Smooth muscle cell (in vitro differentiated cells): ENCODE measurements around the gene HLCS. TPM values are rescaled to one million over a fixed set of nuclear protein-coding genes. Genes with fewer than 3 reads are reported as not detected.

Experiments
- DNase-seq: peaks from one replicate; lab custom pipeline; 2025; ENCODE audit not compliant: unreplicated experiment; lab: John Stamatoyannopoulos, UW
- H2AFZ ChIP-seq: fragments of 200-600 bp; sonication (generic); 2 replicates; pipeline ENCODE4 v1.6.0; 2016; ENCODE audit warnings: antibody characterized with exemption, low read depth, mild to moderate bottlenecking
- H3F3A ChIP-seq: fragments of 200-600 bp; sonication (generic); 2 replicates; pipeline ENCODE4 v1.6.0; 2017; ENCODE audit warnings: antibody characterized with exemption, low read depth
- H3K27ac ChIP-seq: fragments of 200-600 bp; sonication (generic); 2 replicates; pipeline ENCODE4 v1.5.1; 2016; ENCODE audit warnings: low read depth, mild to moderate bottlenecking
- H3K27me3 ChIP-seq: fragments of 200-600 bp; sonication (generic); 2 replicates; pipeline ENCODE4 v1.6.1; 2016; ENCODE audit warnings: low read depth, mild to moderate bottlenecking
- H3K36me3 ChIP-seq: fragments of 200-600 bp; sonication (generic); 2 replicates; pipeline ENCODE4 v1.5.1; 2016; ENCODE audit warnings: low read depth
- H3K4me1 ChIP-seq: fragments of 200-600 bp; sonication (generic); 2 replicates; pipeline ENCODE4 v1.5.1; 2016; ENCODE audit warnings: low read depth
- H3K4me2 ChIP-seq: fragments of 200-600 bp; sonication (generic); 2 replicates; pipeline ENCODE4 v1.6.0; 2016; ENCODE audit warnings: mild to moderate bottlenecking
- H3K4me3 ChIP-seq: fragments of 200-600 bp; sonication (generic); 2 replicates; pipeline ENCODE4 v1.5.1; 2016; ENCODE audit warnings: mild to moderate bottlenecking
- H3K79me2 ChIP-seq: fragments of 200-600 bp; sonication (generic); 2 replicates; pipeline ENCODE4 v1.6.0; 2016; ENCODE audit warnings: low read depth, mild to moderate bottlenecking
- H3K9ac ChIP-seq: fragments of 200-600 bp; sonication (generic); 2 replicates; pipeline ENCODE4 v1.6.0; 2016; ENCODE audit warnings: low read depth
- H3K9me3 ChIP-seq: fragments of 200-600 bp; sonication (generic); replicated peaks from 2 replicates; pipeline ENCODE4 v1.5.1; 2016; ENCODE audit warnings: low read depth
- H4K20me1 ChIP-seq: fragments of 200-600 bp; sonication (generic); 2 replicates; pipeline ENCODE4 v1.6.0; 2016; ENCODE audit warnings: low read depth
- WGBS: methylation state at CpG from one replicate; pipeline ENCODE4 v1.1.7; 2016; ENCODE audit warnings: low lambda C conversion rate; 5-methylcytosine and 5-hydroxymethylcytosine counted together
- polyA plus RNA-seq: library from polyadenylated mRNA; unstranded; fragments of >200 nt; fragmentation: Nextera tagmentation; extraction: Ambion mirVana; gene quantifications from 2 replicates; pipeline ENCODE4 v1.2.1, GENCODE V29; 2016
- total RNA-seq: library from RNA; depleted of rRNA; stranded (reverse); fragments of >200 nt; gene quantifications from 2 replicates; pipeline ENCODE4 v1.2.3, GENCODE V29; 2014
- TF ChIP-seq, protein P1 (sequence below): fragments of 200-600 bp; sonication (generic); IDR thresholded peaks from 2 replicates; pipeline ENCODE4 v1.5.1; 2017; ENCODE audit warnings: borderline replicate concordance, mild to moderate bottlenecking, antibody characterized with exemption; ENCODE audit not compliant: insufficient read depth, poor library complexity, severe bottlenecking

Gene HLCS
- total and polyA plus RNA-seq, 2 experiments from 2014 or later, result 7.5 to 20.6 TPM

DNA sequence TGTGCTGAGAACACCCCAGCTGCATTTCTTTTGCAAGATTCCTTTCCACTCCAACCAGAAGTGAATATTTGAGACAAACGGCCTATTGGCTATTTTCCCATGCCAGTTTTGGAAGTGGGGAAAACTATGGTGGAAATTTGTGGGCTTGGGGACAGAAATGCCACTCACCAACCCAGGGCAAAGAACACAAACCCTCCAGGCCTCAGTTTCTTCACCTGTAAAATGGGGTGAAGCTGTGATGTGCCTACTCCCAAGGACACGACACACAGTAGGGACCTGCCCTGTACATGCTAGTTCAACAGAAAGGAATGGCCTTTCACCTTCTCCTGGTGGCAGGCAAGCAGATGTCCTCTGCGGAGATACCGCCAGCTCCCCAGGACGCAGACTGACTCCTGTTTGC lies 221.0 kb downstream of the HLCS start:
- no peak overlapping the region for H3K9ac ChIP-seq
- no peaks in the 10 kb centered on the region for H4K20me1 ChIP-seq
- peaks cover 30% of the 10 kb centered on the region for H3K27me3 ChIP-seq
- no peak overlapping the region for H3K4me2 ChIP-seq
- H3K27ac ChIP-seq, result no peak overlapping the region
- no peaks in the 10 kb centered on the region for H3K36me3 ChIP-seq
- WGBS, result 96% methylated on average over 5 of the region's 5 CpGs
- H3K9me3 ChIP-seq, result no peaks in the 10 kb centered on the region
- TF ChIP-seq, protein P1, sequence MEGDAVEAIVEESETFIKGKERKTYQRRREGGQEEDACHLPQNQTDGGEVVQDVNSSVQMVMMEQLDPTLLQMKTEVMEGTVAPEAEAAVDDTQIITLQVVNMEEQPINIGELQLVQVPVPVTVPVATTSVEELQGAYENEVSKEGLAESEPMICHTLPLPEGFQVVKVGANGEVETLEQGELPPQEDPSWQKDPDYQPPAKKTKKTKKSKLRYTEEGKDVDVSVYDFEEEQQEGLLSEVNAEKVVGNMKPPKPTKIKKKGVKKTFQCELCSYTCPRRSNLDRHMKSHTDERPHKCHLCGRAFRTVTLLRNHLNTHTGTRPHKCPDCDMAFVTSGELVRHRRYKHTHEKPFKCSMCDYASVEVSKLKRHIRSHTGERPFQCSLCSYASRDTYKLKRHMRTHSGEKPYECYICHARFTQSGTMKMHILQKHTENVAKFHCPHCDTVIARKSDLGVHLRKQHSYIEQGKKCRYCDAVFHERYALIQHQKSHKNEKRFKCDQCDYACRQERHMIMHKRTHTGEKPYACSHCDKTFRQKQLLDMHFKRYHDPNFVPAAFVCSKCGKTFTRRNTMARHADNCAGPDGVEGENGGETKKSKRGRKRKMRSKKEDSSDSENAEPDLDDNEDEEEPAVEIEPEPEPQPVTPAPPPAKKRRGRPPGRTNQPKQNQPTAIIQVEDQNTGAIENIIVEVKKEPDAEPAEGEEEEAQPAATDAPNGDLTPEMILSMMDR, result no peak
- H3K79me2 ChIP-seq, result no peaks in the 10 kb centered on the region
- H3F3A ChIP-seq, result no peaks in the 10 kb centered on the region
- peaks cover 22% of the 10 kb centered on the region for H3K4me1 ChIP-seq
- H3K4me3 ChIP-seq, result no peak overlapping the region
- no peak overlapping the region for H2AFZ ChIP-seq
- DNase-seq, result no peak

DNA sequence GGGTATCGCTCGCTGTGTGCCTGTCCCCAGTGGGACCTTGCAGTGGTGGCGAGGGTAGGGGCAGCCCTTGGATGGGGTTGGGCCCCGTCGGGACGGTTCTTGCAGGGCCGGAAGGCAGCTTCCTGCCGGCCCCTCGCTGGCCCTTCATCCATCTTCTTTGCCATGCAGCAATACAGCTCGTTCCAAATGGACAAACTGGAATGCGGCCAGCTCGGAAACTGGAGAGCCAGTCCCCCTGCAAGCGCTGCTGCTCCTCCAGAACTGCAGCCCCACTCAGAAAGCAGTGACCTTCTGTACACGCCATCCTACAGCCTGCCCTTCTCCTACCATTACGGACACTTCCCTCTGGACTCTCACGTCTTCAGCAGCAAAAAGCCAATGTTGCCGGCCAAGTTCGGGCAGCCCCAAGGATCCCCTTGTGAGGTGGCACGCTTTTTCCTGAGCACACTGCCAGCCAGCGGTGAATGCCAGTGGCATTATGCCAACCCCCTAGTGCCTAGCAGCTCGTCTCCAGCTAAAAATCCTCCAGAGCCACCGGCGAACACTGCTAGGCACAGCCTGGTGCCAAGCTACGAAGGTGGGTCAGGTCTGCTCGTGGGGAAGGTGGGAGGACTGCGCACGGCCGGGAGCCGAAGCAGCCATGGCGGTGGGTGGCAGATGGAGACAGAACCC lies 221.8 kb downstream of the HLCS start:
- H3K79me2 ChIP-seq, result no peaks in the 10 kb centered on the region
- no peak overlapping the region for H3K9ac ChIP-seq
- no peak for DNase-seq
- peaks cover 15% of the 10 kb centered on the region for H3K4me1 ChIP-seq
- H3F3A ChIP-seq, result no peaks in the 10 kb centered on the region
- TF ChIP-seq, protein P1, result no peak
- WGBS, result 93% methylated on average over 30 of the region's 30 CpGs
- no peaks in the 10 kb centered on the region for H3K9me3 ChIP-seq
- H3K4me3 ChIP-seq, result no peak overlapping the region
- H3K27ac ChIP-seq, result no peak overlapping the region
- no peaks in the 10 kb centered on the region for H4K20me1 ChIP-seq
- peaks cover 30% of the 10 kb centered on the region for H3K27me3 ChIP-seq
- H3K4me2 ChIP-seq, result no peak overlapping the region
- H3K36me3 ChIP-seq, result no peaks in the 10 kb centered on the region
- H2AFZ ChIP-seq, result no peak overlapping the region

DNA sequence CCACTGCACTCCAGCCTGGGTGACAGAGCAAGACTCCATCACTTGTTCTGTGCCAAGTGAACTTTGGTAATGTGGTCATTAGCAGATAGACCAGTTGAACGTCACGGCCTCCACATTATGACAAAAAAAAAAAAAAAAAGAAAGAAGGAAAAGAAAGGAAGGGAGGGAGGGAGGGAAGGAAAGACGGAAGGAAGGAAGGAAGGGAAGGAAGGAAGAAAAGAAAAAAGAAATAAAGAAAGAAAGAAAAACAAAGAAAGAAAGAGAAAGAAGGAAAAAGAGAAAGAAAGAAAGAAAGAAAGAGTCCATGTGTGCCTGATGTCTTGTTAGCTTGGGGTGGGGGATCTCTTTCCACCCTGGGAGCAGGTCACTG lies 222.3 kb downstream of the HLCS start:
- Histone ChIP-seq H3K4me2 (no peak overlapping the region), H3K9ac (no peak overlapping the region), H3K4me3 (no peak overlapping the region), H4K20me1 (no peaks in the 10 kb centered on the region), H3K4me1 (peaks cover 10% of the 10 kb centered on the region), H3K36me3 (no peaks in the 10 kb centered on the region), H2AFZ (no peak overlapping the region), H3K79me2 (no peaks in the 10 kb centered on the region), H3K27me3 (peaks cover 30% of the 10 kb centered on the region), H3F3A (no peaks in the 10 kb centered on the region), H3K27ac (no peak overlapping the region), H3K9me3 (no peaks in the 10 kb centered on the region)
- TF ChIP-seq, protein P1, result no peak
- 100% methylated on average over 1 of the region's 3 CpGs for WGBS
- no peak for DNase-seq

DNA sequence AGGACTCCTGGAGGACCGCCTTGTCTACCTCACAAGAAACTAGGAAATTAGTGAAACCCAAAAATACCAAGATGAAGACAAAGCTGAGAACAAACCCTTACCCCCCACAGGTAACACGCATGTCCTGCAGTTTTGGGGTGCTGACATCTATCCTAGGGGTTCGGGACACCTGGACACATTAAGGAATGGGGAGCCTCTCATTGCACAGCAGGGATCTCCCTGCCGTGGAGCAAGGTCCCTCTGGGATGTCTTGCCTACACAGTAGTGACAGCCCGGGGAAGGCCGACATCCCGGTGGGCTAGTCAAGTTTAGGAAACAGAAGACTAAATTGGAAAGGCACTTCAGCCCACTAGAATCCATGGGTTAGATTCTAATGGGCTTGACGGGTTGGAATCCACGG lies 223.0 kb downstream of the HLCS start:
- H3K4me1 ChIP-seq, result peaks cover 5% of the 10 kb centered on the region
- TF ChIP-seq, protein P1, result no peak
- H3K4me2 ChIP-seq, result no peak overlapping the region
- no peaks in the 10 kb centered on the region for H3K36me3 ChIP-seq
- H3K9me3 ChIP-seq, result no peaks in the 10 kb centered on the region
- H4K20me1 ChIP-seq, result no peaks in the 10 kb centered on the region
- no peaks in the 10 kb centered on the region for H3F3A ChIP-seq
- H3K79me2 ChIP-seq, result no peaks in the 10 kb centered on the region
- H3K4me3 ChIP-seq, result no peak overlapping the region
- peaks cover 24% of the 10 kb centered on the region for H3K27me3 ChIP-seq
- no peak overlapping the region for H2AFZ ChIP-seq
- H3K9ac ChIP-seq, result no peak overlapping the region
- no peak overlapping the region for H3K27ac ChIP-seq
- WGBS, result 90% methylated on average over 9 of the region's 9 CpGs
- no peak for DNase-seq
